GM15510 (cell line): ENCODE measurements around the gene PLCH1.

Source experiments
- POLR2A ChIP-seq: IDR thresholded peaks from 3 replicates; pipeline ENCODE4 v1.6.1; 2011; ENCODE audit warnings: borderline replicate concordance; ENCODE audit not compliant: insufficient read length; ENCODE audit errors: extremely low read depth

Gene PLCH1

DNA sequence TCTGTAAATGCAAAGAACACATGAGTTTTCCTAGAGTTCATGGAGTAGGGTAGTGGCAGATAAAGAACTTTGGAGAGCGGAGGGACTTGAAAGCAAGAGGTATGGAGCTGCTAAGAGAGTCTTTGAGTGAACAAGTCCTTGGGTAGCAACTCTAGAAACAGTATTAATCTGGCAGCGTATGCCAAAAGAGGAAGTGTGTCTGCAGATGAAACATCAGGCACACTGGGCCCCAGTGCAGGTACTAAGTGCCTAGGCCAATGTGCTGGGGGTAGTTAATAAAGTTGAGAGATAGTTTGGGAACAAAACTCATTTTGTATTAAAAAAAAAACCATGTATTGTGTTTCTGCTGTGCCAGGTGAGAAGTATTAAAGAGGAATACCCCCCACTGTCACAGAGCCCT lies 228.4 kb downstream of the PLCH1 start:
- TF ChIP-seq POLR2A = no peak

DNA sequence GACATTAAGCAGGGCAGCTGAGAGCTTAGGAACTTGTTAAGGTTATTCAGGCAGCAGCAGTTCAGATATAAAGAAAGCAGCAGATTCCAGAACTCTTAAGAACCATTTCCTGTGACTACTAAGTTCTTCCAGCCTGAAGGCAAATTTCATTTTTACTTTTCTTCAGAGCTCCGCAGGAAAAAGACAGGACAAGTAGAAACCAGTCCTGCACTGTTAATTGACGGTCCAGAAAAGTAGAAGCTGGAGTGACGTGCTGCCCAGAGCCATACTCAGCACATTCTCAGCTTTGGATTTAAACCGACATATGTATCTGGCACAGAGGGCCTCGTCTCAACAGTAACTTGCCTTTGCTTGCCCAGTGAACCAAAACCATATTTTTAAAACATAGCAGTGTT lies 232.0 kb downstream of the PLCH1 start:
- TF ChIP-seq POLR2A = no peak

DNA sequence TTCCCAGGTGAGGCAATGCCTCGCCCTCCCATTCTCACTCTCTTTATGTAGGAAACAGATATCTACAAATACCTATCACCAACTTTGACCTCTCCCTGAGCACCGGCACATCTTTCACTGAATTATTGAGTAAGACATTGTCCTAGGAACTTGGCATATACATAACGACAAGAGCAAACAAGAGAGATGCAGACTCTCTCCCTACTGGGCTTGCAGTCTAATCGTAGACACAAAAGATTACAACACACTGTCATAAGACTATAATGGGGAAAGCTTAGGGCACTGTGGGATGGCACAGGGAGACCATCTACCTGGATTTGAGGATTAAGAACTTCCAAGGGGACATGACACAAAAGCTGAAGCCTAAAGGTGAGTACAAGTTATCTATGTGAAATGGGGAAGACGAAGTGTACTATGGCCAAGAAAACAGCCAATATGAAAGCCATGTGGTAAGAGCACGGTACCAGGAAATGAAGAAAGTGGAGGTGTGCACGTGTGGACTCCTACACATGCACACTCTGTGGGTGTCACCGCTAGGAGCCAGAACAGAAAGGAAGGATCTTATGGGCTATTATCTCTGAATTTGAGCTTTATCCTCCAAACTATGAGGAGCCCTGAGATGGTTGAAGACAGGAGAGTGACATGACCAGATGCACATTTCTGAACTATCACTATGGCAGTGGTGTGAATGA lies 232.6 kb downstream of the PLCH1 start:
- no peak for TF ChIP-seq POLR2A

DNA sequence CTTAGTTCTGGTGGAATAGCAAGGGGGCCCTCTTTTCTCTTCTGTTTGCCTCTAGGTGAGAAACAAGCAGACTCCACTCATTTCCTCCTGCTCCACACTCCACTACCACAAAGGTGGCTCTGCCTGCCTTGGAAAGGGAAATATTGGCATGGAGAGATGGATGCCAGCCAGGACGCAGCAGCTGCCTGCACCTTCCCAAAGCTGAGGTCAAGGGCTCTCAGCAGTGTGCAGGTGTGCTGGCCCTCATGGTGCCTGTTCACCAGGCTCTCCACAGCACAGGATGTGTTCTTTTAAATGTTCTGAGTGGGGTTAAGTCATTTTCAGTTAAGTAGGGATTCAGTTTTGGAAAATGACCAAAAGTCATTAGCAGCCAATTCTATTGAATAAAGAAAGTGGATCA lies 240.2 kb downstream of the PLCH1 start:
- TF ChIP-seq POLR2A = no peak

DNA sequence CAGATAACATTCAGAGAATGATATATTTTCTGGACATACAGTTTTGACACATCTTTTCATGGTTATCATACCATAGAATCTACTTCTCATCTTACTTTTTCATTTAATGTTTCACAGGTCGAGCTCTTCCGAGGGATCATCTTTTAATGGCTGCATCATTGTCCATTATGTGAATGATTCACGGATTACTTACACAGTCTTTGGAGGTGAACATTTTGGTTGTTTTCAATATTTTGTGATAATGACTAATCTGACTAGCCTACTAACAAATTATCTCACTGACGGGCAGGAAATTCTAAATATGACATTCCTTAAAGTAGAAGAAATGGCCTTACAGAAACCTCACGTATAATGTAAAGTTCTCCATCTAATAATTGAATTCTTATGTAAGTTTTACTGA lies 242.2 kb downstream of the PLCH1 start:
- TF ChIP-seq POLR2A = no peak

DNA sequence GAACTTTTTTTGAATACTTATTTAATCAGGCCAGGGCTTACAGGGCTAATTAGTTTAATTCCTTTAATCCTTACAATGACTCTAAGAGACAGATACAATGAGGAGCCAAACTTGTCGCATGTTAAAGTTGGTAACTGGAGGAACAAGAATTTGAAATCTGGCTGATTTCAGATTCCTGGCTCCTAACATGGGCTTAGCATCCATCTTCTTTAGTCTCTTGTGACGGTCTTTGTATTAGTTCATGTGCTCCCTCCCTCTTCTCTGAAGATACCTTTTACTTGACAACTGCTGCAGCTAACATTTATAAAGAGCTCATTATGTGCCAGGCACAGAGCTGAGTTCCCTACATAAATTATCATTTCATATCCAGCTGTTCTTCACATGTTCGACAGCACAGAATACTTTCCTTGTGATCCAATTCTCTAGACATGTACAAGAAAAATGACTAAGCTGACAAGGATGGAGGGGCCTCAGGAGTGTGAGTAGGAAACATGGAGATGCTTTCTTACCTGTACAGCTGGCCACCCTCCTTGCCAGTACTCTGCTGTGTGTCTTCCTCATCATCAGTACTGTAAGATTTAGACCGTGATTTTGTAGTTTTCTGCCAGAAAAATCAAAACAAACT lies 244.6 kb downstream of the PLCH1 start:
- TF ChIP-seq POLR2A = no peak

DNA sequence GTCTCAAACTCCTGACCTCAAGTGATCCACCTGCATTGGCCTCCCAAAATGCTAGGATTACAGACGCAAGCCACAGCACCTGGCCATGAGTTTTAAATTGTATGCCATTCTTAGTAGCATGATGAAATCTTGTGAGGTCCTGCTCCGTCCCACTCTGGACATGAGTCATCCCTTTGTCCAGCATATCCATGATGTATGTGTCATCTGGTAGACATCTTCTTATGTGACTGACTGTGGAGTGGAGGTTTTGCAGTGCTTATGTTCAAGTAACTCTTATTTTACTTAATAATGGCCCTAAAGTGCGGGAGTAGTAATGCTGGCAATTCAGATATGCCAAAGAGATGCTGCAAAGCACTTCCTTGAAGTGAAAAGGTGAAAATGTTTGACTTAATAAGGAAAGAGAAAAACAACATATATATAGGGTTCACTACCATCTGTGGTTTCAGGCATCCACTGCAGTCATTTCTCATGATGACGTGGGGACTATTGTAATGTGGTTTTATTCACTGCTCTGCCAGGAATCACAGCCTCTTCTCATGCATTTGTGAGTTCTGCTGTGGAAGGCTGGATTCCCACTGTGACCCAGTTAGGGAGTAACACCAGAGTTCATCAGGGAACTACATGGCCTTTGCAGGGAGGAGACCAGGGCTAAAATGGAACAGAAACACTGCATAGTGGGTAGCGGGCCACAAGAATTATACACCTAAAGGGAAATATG lies 246.8 kb downstream of the PLCH1 start:
- TF ChIP-seq POLR2A = no peak

DNA sequence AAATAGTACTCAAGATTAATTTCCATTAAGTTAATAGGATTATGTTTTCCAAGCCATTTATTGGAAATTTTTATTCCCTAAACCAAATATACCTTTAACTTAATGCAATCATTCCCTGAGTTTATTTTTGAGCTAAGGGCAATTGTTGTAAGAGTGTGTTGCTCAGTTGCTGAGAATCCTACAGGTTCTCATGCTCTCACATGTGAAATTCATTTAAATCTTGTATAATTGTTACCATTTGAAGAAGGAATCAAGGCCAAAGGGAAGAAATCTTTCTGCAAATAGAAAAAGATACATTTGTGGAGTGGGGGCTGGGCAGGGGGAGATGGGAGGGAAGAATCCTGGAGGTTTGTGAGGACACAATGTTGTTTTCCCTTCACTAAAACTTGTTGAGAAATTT lies 248.7 kb downstream of the PLCH1 start:
- TF ChIP-seq POLR2A = no peak

DNA sequence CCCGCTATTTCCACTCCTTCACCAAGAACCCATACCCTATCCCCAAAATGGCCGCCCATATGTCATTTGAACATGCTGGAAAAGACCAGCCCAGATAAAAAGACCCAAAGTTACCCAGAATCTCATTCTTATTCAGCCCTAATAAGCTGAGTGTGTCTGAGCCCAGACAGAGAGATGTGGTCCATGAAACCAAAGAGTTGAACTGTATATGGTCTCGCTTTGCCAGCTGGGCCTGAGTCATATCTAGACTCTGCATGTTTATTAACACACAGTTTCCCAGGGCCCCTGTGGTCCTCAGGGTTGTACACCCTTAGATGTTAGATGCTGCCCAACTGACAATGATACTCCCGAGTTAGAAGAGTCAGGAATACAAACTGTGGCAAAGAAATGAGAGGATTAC lies 249.5 kb downstream of the PLCH1 start:
- no peak for TF ChIP-seq POLR2A

DNA sequence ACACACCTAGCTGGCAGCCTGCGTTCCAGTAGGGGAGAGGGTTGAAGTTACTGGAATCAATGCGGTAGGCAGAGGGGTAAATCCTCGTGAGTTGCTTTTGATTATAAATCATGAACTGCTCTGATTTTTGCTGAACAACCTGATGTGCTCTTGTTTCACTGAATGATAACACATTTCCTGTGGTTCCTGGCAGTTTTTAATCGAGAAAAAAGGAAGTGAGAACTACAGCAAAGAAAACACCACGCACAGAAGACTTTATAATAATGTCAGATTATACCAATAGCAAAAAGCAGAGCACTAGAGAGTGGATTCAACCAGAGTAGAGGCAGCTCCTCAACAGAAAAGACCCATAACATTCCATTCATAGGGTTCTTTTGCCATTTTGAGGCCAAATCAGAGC lies 250.5 kb downstream of the PLCH1 start:
- no peak for TF ChIP-seq POLR2A

DNA sequence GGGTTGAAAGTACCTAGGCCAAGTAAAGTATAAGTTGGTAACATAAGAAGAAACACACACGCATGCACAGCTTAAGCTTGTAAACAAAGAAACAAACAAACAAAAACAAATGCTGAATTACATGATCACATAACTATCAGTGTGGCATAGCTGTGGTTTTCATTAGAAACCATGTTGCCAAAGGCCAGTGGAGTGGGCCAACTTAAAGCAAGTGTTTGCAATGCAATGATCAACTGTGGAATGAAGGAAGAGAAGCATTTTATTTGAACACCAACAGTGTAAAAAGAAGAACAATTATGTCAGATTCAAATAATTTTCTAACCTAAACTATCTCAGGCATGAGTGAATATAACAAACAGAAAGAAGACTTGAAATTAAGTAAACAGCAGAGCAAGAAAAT lies 252.0 kb downstream of the PLCH1 start:
- no peak for TF ChIP-seq POLR2A

DNA sequence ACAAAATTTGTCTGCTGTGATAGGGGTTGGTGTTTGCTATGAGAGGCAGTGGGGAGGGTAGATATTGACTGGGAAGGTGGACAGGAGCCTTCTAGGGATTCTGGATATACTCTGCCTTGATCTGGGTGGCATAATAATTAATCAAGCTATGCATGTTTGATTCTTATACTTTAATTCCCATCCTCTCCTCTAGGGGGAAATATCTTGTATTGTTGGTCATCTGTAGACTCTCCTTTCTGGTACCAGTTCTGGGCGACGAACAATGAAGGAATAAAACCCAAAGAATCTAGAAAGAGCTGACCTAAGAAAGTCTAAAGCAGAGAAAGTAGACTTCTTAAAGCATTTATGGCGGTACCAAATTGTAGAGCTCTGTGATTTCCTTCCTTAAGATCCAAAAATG lies 253.2 kb downstream of the PLCH1 start:
- TF ChIP-seq POLR2A = no peak

DNA sequence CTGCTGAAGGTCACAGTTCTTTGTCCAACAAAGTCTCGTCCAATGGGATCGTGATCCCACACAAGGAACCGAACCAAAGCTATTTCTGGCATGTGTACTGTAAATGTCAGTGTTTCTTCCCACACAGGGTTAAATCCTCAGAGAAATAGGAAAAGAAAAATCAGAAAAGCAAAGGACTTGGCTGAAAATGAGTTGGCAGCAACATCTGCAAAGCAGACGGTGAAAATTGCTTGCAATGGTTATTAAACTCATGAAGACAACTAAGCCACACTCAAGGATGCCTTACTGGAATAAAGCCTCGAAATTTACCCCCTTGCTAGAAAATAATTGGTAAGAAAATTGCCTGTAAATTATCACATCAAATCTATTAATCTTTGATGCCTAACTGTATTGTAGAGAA lies 256.2 kb downstream of the PLCH1 start:
- no peak for TF ChIP-seq POLR2A

DNA sequence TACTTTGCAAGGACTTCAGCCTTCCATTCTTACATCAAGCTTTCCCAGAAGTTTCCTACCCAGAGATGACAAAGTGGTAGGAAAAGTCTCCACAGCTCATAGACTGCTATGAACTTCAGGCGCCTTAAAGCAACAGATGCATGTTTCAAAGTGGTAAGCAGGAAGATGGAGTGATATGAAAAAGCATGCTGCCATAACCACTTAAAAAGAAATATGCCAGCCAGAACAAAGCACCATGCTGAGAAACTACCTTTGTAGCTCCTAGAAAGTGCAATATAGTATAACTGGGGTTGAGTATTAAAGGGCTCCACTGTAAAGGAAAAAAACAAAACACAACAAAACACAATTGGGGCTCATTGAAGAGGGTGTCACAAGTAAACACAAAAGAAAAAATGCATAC lies 259.0 kb downstream of the PLCH1 start:
- TF ChIP-seq POLR2A = no peak

DNA sequence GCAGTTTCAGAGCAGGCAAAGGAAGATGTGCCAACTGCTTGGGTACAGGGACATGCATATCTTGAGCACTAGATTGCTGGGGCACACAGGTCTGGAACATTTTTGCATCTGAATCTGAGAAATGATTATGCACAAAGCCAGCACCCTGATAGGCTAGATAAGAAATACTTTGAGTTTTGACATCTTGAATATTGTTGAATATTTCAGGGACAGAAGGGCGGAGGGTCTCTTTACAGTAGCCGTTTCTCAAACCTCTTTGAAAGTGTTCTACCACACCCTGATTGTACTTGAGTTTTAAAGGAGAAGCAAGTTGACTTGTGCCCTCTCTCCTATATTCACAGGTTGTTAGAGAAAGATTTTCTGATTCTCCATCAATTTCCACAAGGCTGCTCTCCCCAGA lies 263.3 kb downstream of the PLCH1 start:
- no peak for TF ChIP-seq POLR2A

DNA sequence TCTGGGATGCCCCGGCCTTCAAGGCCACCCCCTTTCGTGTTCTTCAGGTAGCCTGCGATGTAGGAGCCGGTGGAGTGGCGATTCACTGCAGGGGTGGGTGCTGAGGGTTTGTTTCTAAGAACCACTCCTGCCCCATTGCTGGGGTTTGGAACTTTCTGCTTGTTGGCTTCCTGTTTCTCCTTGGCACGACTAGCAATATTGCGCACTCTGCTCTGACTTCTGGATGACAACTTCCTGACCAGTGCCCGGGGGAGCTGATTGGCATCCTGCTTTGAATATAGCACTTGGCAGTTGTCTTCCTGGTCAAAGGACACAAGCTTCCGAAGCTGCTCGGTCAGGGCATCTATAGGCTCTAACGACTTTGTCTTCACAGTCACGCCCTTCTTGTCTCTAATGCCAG lies 263.8 kb downstream of the PLCH1 start:
- no peak for TF ChIP-seq POLR2A
